Trophoblast cell (in vitro differentiated cells and primary cell): ENCODE measurements around the gene POLR3B.

Experiments
- DNase-seq, 2 donors: peaks; one replicate each; pipeline ENCODE4 v3.0.0-alpha.2; 2016
- H2AFZ ChIP-seq: 2 replicates; pipeline ENCODE4 v1.6.1; 2013; ENCODE audit warnings: low read length, moderate library complexity, mild to moderate bottlenecking; ENCODE audit not compliant: insufficient read depth, poor library complexity
- H2AK5ac ChIP-seq: 2 replicates; pipeline ENCODE4 v1.6.1; 2013; ENCODE audit warnings: mild to moderate bottlenecking, low read length
- H2BK120ac ChIP-seq: 2 replicates; pipeline ENCODE4 v1.6.1; 2013; ENCODE audit warnings: low read length, mild to moderate bottlenecking, moderate library complexity; ENCODE audit not compliant: insufficient read depth, poor library complexity
- H2BK12ac ChIP-seq: 2 replicates; pipeline ENCODE4 v1.6.1; 2013; ENCODE audit warnings: mild to moderate bottlenecking, low read length, moderate library complexity
- H2BK5ac ChIP-seq: 2 replicates; pipeline ENCODE4 v1.6.1; 2013; ENCODE audit warnings: low read length, low read depth, moderate library complexity, mild to moderate bottlenecking; ENCODE audit not compliant: poor library complexity
- H3K14ac ChIP-seq: 2 replicates; pipeline ENCODE4 v1.6.1; 2013; ENCODE audit warnings: mild to moderate bottlenecking, low read length
- H3K18ac ChIP-seq: 2 replicates; pipeline ENCODE4 v1.6.1; 2013; ENCODE audit warnings: mild to moderate bottlenecking, low read length
- H3K23ac ChIP-seq: 2 replicates; pipeline ENCODE4 v1.6.1; 2013; ENCODE audit warnings: low read length
- H3K27ac ChIP-seq: 2 replicates; pipeline ENCODE4 v1.5.1; 2013; ENCODE audit warnings: low read depth, mild to moderate bottlenecking, inconsistent platforms, low read length, moderate library complexity
- H3K27me3 ChIP-seq: 2 replicates; pipeline ENCODE4 v1.6.1; 2013; ENCODE audit warnings: inconsistent platforms, mild to moderate bottlenecking, low read length, moderate library complexity; ENCODE audit not compliant: insufficient read depth
- H3K36me3 ChIP-seq, 2 experiments: 1 replicate in 1 of 2; 2 replicates in 1 of 2; pipeline ENCODE4 v1.6.1; 2013; ENCODE audit warnings: low read length in 2 of 2, mild to moderate bottlenecking in 2 of 2, moderate library complexity in 1 of 2; ENCODE audit not compliant: insufficient read depth in 2 of 2, control insufficient read depth in 1 of 2
- H3K4ac ChIP-seq: 2 replicates; pipeline ENCODE4 v1.6.1; 2013; ENCODE audit warnings: low read depth, mild to moderate bottlenecking, low read length, moderate library complexity
- H3K4me1 ChIP-seq, 2 experiments: 1 replicate in 1 of 2; 2 replicates in 1 of 2; pipeline ENCODE4 v1.6.1; 2013; ENCODE audit warnings: low read length in 2 of 2, mild to moderate bottlenecking in 2 of 2, moderate library complexity in 1 of 2; ENCODE audit not compliant: insufficient read depth in 2 of 2, control insufficient read depth in 1 of 2
- H3K4me2 ChIP-seq: 2 replicates; pipeline ENCODE4 v1.6.1; 2013; ENCODE audit warnings: inconsistent platforms, mild to moderate bottlenecking, low read length, moderate library complexity
- H3K4me3 ChIP-seq: 2 replicates; pipeline ENCODE4 v1.5.1; 2013; ENCODE audit warnings: mild to moderate bottlenecking, low read depth, low read length, inconsistent platforms
- H3K79me1 ChIP-seq: one replicate; pipeline ENCODE4 v1.6.1; 2013; ENCODE audit warnings: low read length
- H3K79me2 ChIP-seq: 2 replicates; pipeline ENCODE4 v1.6.1; 2013; ENCODE audit warnings: low read length, mild to moderate bottlenecking; ENCODE audit not compliant: control insufficient read depth, insufficient read depth, poor library complexity
- H3K9ac ChIP-seq: 2 replicates; pipeline ENCODE4 v1.6.1; 2013; ENCODE audit warnings: mild to moderate bottlenecking, low read length
- H3K9me3 ChIP-seq: 2 replicates; pipeline ENCODE4 v1.6.1; 2013; ENCODE audit warnings: low read depth, mild to moderate bottlenecking, control low read depth, inconsistent platforms, low read length; ENCODE audit not compliant: insufficient read depth
- H4K12ac ChIP-seq: 2 replicates; pipeline ENCODE4 v1.6.1; 2013; ENCODE audit warnings: low read depth, mild to moderate bottlenecking, low read length, moderate library complexity
- H4K8ac ChIP-seq: 2 replicates; pipeline ENCODE4 v1.6.1; 2013; ENCODE audit warnings: low read depth, mild to moderate bottlenecking, low read length, moderate library complexity
- H4K91ac ChIP-seq: one replicate; pipeline ENCODE4 v1.6.1; 2013; ENCODE audit warnings: low read depth, mild to moderate bottlenecking, low read length, moderate library complexity
- WGBS: extraction: QIAGEN DNeasy Blood & Tissue Kit; methylation state at CpG from one replicate; pipeline ENCODE4 v1.1.7; 2013; ENCODE audit warnings: missing lambda C conversion rate; ENCODE audit not compliant: insufficient read length, insufficient coverage; ENCODE audit errors: extremely low coverage; 5-methylcytosine and 5-hydroxymethylcytosine counted together

POLR3B gene

DNA sequence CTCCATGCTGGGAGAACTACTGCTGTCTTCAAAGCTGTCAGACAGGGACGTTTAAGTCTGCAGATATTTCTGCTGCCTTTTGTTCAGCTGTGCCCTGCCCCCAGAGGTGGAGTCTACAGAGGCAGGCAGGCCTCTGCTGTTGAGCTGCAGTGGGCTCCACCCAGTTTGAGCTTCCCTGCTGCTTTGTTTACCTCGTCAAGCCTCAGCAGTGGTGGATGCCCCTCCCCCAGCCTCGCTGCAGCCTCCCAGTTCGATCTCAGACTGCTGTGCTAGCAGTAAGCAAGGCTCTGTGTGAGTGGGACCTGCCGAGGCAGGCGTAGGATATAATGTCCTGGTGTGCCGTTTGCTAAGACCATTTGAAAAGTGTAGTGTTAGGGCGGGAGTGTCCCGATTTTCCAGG is 193.9 kb downstream of the POLR3B start:
- Histone ChIP-seq H2AFZ (no peak overlapping the region), H3K27me3 (no peaks in the 10 kb centered on the region), H3K14ac (no peak overlapping the region), H3K23ac (no peak overlapping the region), H2AK5ac (no peak overlapping the region), H3K4me2 (no peak overlapping the region), H3K79me2 (no peaks in the 10 kb centered on the region), H4K91ac (no peak overlapping the region), H2BK5ac (no peak overlapping the region), H4K12ac (no peak overlapping the region), H3K36me3 (no peaks in the 10 kb centered on the region), H3K18ac (no peak overlapping the region), H3K27ac (no peak overlapping the region), H4K8ac (no peak overlapping the region), H3K9ac (no peak overlapping the region), H3K4me1 (no peaks in the 10 kb centered on the region), H3K9me3 (peaks cover 9% of the 10 kb centered on the region), H3K79me1 (no peaks in the 10 kb centered on the region), H3K4me3 (no peak overlapping the region), H2BK120ac (no peak overlapping the region), H2BK12ac (no peak overlapping the region), H3K4ac (no peak overlapping the region)
- DNase-seq, result no peak
- no CpG with 5 or more reads among the region's 9 CpGs for WGBS

DNA sequence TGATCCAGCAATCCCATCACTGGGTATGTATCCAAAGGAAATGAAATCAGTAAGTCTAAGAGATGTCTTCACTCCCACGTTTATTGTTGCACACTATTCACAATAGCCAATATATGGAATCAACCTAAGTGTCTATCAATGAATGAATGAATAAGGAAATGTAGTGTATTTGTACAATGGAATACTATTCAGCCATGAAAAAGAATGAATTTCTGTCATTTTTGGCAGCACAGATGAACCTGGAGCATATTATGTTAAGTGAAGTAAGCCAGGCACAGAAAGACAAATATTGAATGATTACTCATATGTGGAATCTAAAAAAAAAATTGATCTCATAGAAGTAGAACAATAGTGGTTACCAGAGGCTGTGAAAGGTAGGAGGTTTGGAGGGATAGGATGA is 194.7 kb downstream of the POLR3B start:
- Histone ChIP-seq H3K9ac (no peak overlapping the region), H3K79me1 (no peaks in the 10 kb centered on the region), H3K9me3 (peaks cover 9% of the 10 kb centered on the region), H3K4ac (no peak overlapping the region), H2BK5ac (no peak overlapping the region), H3K27ac (no peak overlapping the region), H3K4me3 (no peak overlapping the region), H3K4me2 (no peak overlapping the region), H3K36me3 (no peaks in the 10 kb centered on the region), H4K12ac (no peak overlapping the region), H3K23ac (no peak overlapping the region), H3K18ac (no peak overlapping the region), H2BK120ac (no peak overlapping the region), H2AFZ (no peak overlapping the region), H4K8ac (no peak overlapping the region), H3K79me2 (no peaks in the 10 kb centered on the region), H4K91ac (no peak overlapping the region), H2AK5ac (no peak overlapping the region), H3K14ac (no peak overlapping the region), H2BK12ac (no peak overlapping the region), H3K27me3 (no peaks in the 10 kb centered on the region), H3K4me1 (no peaks in the 10 kb centered on the region)
- no peak for DNase-seq
- no CpG with 5 or more reads among the region's 1 CpG for WGBS
